Measurements from ENCODE around the gene MCRIP2. TPM values are rescaled to one million over a fixed set of nuclear protein-coding genes. Genes with fewer than 3 reads are reported as not detected.

Gene MCRIP2
- polyA plus RNA-seq, 1 donor from 2014 or later = 29.1 TPM

DNA sequence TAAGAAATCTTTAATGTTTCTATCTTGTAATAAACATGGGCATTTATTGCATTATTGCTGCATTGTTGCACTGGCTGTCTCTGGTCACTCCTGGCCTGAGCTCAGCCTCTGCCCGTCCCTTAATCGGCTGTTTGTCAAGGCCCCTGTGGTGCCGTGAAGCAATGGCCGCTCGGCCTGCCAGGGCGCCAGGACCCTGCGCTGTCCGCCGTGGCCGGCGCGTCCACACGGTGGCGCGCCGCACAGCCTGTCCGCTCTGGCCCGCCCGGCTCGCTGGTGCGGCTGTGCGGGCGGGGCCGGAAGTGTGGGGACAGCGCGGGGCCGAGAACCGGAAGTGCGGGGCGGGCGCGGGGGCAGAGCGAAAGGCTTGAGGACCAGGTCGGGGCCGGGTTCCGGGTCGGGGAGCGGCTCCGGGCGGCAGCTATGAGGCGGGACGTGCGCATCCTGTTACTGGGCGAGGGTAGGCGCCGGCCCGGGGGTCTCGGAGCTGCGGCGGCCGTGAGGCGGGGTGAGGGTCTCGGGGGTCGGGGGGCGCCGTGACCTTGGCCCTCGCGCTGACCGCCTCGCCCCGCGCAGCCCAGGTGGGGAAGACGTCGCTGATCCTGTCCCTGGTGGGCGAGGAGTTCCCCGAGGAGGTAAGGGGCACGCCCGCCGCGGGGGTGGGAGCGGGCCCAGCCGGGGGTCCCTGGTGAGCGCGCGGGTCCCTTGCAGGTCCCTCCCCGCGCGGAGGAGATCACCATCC, 26.3 kb downstream of the MCRIP2 start, which contains the start of gene RHOT2:
TSS of gene RHOT2 (plus strand) at position 353 of the 739 bp plus-strand sequence. CDS start at position 421, 68 bp downstream.
- Histone ChIP-seq H3K27ac (ENCODE audit: low read length) (peak within 1 kb of the TSS; percentile 24), H2AFZ (ENCODE audit: low read depth, low read length) (no peak within 1 kb of the TSS), H3K9ac (ENCODE audit: low read length) (peak within 1 kb of the TSS; percentile 83), H4K20me1 (ENCODE audit: insufficient read depth) (no peaks in the 10 kb centered on the region), H3K4me2 (ENCODE audit: low read length) (peak within 1 kb of the TSS; percentile 65), H3K9me3 (ENCODE audit: low read length) (no peaks in the 10 kb centered on the region), H3K36me3 (ENCODE audit: insufficient read depth, low read length) (no peaks in the 10 kb centered on the region), H3K79me2 (replicated peaks; ENCODE audit: insufficient read depth, low read length) (peaks cover 9% of the 10 kb centered on the region), H3K27me3 (ENCODE audit: insufficient read depth, low read depth, low read length) (no peaks in the 10 kb centered on the region), H3F3A (ENCODE audit: insufficient read depth, low read length, poor library complexity, severe bottlenecking) (no peaks in the 10 kb centered on the region), H3K9me2 (ENCODE audit: insufficient read depth, low read length) (no peaks in the 10 kb centered on the region), H3K4me3 (ENCODE audit: low read length) (peak within 1 kb of the TSS; percentile 98)
- TF ChIP-seq EZH2 (IDR thresholded peaks at IDR 0.05; ENCODE audit: borderline replicate concordance, insufficient read depth, low read length, poor library complexity, severe bottlenecking) (no peak), POLR2AphosphoS5 (IDR thresholded peaks at IDR 0.05) (peak; percentile 89), RAD21 (conservative IDR thresholded peaks at IDR 0.05) (peak; percentile 76), MXI1 (conservative IDR thresholded peaks at IDR 0.05; ENCODE audit: poor library complexity, severe bottlenecking) (peak; percentile 74), TAF1 (IDR thresholded peaks at IDR 0.05; ENCODE audit: low read depth) (no peak), EP300 (conservative IDR thresholded peaks at IDR 0.05; ENCODE audit: poor library complexity, severe bottlenecking) (peak; percentile 61), SMC3 (conservative IDR thresholded peaks at IDR 0.05; ENCODE audit: poor library complexity) (peak; percentile 90)
- TF ChIP-seq, protein P1, sequence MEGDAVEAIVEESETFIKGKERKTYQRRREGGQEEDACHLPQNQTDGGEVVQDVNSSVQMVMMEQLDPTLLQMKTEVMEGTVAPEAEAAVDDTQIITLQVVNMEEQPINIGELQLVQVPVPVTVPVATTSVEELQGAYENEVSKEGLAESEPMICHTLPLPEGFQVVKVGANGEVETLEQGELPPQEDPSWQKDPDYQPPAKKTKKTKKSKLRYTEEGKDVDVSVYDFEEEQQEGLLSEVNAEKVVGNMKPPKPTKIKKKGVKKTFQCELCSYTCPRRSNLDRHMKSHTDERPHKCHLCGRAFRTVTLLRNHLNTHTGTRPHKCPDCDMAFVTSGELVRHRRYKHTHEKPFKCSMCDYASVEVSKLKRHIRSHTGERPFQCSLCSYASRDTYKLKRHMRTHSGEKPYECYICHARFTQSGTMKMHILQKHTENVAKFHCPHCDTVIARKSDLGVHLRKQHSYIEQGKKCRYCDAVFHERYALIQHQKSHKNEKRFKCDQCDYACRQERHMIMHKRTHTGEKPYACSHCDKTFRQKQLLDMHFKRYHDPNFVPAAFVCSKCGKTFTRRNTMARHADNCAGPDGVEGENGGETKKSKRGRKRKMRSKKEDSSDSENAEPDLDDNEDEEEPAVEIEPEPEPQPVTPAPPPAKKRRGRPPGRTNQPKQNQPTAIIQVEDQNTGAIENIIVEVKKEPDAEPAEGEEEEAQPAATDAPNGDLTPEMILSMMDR (IDR thresholded peaks at IDR 0.05; ENCODE audit: poor library complexity, severe bottlenecking) = peak; percentile 98
- TF ChIP-seq, protein P2, sequence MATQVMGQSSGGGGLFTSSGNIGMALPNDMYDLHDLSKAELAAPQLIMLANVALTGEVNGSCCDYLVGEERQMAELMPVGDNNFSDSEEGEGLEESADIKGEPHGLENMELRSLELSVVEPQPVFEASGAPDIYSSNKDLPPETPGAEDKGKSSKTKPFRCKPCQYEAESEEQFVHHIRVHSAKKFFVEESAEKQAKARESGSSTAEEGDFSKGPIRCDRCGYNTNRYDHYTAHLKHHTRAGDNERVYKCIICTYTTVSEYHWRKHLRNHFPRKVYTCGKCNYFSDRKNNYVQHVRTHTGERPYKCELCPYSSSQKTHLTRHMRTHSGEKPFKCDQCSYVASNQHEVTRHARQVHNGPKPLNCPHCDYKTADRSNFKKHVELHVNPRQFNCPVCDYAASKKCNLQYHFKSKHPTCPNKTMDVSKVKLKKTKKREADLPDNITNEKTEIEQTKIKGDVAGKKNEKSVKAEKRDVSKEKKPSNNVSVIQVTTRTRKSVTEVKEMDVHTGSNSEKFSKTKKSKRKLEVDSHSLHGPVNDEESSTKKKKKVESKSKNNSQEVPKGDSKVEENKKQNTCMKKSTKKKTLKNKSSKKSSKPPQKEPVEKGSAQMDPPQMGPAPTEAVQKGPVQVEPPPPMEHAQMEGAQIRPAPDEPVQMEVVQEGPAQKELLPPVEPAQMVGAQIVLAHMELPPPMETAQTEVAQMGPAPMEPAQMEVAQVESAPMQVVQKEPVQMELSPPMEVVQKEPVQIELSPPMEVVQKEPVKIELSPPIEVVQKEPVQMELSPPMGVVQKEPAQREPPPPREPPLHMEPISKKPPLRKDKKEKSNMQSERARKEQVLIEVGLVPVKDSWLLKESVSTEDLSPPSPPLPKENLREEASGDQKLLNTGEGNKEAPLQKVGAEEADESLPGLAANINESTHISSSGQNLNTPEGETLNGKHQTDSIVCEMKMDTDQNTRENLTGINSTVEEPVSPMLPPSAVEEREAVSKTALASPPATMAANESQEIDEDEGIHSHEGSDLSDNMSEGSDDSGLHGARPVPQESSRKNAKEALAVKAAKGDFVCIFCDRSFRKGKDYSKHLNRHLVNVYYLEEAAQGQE (IDR thresholded peaks at IDR 0.05; ENCODE audit: borderline replicate concordance) = no peak

DNA sequence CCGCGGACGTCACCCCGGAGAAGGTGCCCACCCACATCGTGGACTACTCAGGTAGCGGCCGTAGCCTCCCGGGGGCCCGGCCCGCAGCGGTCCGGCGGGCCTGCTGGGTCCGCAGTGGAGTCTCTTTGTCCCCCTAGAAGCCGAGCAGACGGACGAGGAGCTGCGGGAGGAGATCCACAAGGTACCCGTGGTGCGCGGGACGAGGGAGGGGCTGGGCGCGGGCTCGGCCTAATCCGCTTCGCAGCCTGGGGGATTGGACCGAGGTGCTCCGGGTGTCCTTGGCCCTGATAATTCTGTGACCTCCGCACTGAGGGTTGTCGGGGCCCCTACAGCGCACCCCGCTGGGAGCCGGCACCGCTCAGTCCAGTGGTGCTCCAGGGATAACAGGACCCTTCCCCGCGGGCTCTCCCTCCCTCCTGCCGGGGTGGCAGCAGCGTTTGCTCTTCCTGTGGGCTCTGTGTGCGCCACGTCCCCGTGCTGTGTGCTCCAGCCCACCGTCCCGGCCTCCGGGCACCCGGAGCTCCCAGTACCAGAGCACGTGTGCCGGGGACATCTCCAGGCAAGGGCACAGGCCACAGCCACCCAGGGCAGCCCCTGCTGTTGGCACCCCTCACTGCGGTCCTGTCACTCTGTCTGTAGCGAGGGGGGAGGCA, 27.0 kb downstream of the MCRIP2 start:
- Histone ChIP-seq H3K79me2 (replicated peaks; ENCODE audit: insufficient read depth, low read length) (peaks cover 9% of the 10 kb centered on the region), H3K4me3 (ENCODE audit: low read length) (peak overlapping the region; percentile 98), H3K27me3 (ENCODE audit: insufficient read depth, low read depth, low read length) (no peaks in the 10 kb centered on the region), H4K20me1 (ENCODE audit: insufficient read depth) (no peaks in the 10 kb centered on the region), H3K9me2 (ENCODE audit: insufficient read depth, low read length) (no peaks in the 10 kb centered on the region), H3K27ac (ENCODE audit: low read length) (peak overlapping the region; percentile 24), H3K9ac (ENCODE audit: low read length) (peak overlapping the region; percentile 83), H3F3A (ENCODE audit: insufficient read depth, low read length, poor library complexity, severe bottlenecking) (no peaks in the 10 kb centered on the region), H3K9me3 (ENCODE audit: low read length) (no peaks in the 10 kb centered on the region), H2AFZ (ENCODE audit: low read depth, low read length) (no peak overlapping the region), H3K4me2 (ENCODE audit: low read length) (peak overlapping the region; percentile 65), H3K36me3 (ENCODE audit: insufficient read depth, low read length) (no peaks in the 10 kb centered on the region)
- TF ChIP-seq SMC3 (conservative IDR thresholded peaks at IDR 0.05; ENCODE audit: poor library complexity) (no peak), POLR2AphosphoS5 (IDR thresholded peaks at IDR 0.05) (no peak), EZH2 (IDR thresholded peaks at IDR 0.05; ENCODE audit: borderline replicate concordance, insufficient read depth, low read length, poor library complexity, severe bottlenecking) (no peak), MXI1 (conservative IDR thresholded peaks at IDR 0.05; ENCODE audit: poor library complexity, severe bottlenecking) (no peak), EP300 (conservative IDR thresholded peaks at IDR 0.05; ENCODE audit: poor library complexity, severe bottlenecking) (no peak), RAD21 (conservative IDR thresholded peaks at IDR 0.05) (no peak), TAF1 (IDR thresholded peaks at IDR 0.05; ENCODE audit: low read depth) (no peak)
- TF ChIP-seq, protein P1 (IDR thresholded peaks at IDR 0.05; ENCODE audit: poor library complexity, severe bottlenecking) = no peak
- TF ChIP-seq, protein P2 (IDR thresholded peaks at IDR 0.05; ENCODE audit: borderline replicate concordance) = no peak

Measured in neural cell (in vitro differentiated cells).